ENCODE data around the gene LRP10. TPM values are rescaled to one million over a fixed set of nuclear protein-coding genes. Genes with fewer than 3 reads are reported as not detected.
A peak's percentile ranks its signal among the peaks of the same experiment; 100 is the strongest.

LRP10 gene
- total and polyA plus RNA-seq, 4 donors, result 25.7 to 148 (median 94.0) TPM

DNA sequence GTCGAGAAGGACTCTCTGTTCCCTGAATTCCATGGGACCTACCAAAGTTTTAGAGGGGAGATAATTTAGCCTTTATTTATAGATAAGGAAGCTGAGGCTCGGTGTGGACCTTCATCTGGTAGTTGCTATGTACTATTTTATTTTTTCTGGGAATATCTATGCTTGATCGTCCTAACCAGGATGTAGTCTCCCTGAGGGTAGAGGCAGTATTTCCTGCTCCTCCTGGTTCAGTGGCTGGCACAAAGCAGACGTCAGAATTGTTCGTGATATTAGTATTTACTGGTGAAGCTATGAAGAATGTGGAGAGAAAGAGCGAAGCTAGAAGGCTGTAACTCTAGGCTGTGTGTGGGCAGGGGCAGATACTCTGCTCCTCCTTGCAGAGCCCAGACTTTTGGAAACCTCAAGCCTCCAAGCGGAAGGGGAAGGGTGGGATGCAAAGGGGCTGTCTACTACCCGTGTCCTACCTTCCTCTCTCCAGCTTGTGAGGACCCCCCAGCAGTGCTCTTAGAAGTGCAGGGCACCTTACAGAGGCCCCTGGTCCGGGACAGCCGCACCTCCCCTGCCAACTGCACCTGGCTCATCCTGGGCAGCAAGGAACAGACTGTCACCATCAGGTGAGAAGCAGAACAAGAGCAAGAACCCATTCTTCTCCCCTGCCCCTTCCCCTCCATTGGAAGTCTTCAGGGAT, 1.4 kb downstream of the LRP10 start:
- Histone ChIP-seq H3K4me1 (ENCODE audit: control insufficient read depth in 5 of 5, insufficient read depth in 5 of 5, low read length in 5 of 5) (peaks cover 0 to 10% (median 9%) of the 10 kb centered on the region in 5 donors), H3K4me3 (peak overlapping the region; percentile 92), H3K27me3 (ENCODE audit: control insufficient read depth in 3 of 3, insufficient read depth in 3 of 3, low read length in 2 of 3) (no peaks in the 10 kb centered on the region), H3K36me3 (ENCODE audit: control insufficient read depth in 4 of 4, insufficient read depth in 4 of 4, low read length in 4 of 4) (peaks cover 8 to 40% (median 27%) of the 10 kb centered on the region in 4 donors), H3K27ac (ENCODE audit: low read depth in 1 of 2, low read length in 1 of 2) (peak overlapping the region; percentile 29 to 69), H3K9me3 (ENCODE audit: control insufficient read depth in 4 of 4, insufficient read depth in 3 of 4, low read length in 3 of 4) (no peaks in the 10 kb centered on the region), H3K9ac (ENCODE audit: insufficient read depth in 1 of 2, low read length in 2 of 2) (peak overlapping the region in 1 of 2 donors; percentile 94)
- TF ChIP-seq, protein P1, sequence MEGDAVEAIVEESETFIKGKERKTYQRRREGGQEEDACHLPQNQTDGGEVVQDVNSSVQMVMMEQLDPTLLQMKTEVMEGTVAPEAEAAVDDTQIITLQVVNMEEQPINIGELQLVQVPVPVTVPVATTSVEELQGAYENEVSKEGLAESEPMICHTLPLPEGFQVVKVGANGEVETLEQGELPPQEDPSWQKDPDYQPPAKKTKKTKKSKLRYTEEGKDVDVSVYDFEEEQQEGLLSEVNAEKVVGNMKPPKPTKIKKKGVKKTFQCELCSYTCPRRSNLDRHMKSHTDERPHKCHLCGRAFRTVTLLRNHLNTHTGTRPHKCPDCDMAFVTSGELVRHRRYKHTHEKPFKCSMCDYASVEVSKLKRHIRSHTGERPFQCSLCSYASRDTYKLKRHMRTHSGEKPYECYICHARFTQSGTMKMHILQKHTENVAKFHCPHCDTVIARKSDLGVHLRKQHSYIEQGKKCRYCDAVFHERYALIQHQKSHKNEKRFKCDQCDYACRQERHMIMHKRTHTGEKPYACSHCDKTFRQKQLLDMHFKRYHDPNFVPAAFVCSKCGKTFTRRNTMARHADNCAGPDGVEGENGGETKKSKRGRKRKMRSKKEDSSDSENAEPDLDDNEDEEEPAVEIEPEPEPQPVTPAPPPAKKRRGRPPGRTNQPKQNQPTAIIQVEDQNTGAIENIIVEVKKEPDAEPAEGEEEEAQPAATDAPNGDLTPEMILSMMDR (IDR thresholded peaks at IDR 0.05; ENCODE audit: control extremely low read depth, extremely low read depth), result no peak
- 51 to 64% methylated on average over 10 of the region's 10 CpGs for WGBS, 2 donors
- no peak for ATAC-seq (ENCODE audit: insufficient read depth, low FRiP score)
- DNase-seq, result no peak

DNA sequence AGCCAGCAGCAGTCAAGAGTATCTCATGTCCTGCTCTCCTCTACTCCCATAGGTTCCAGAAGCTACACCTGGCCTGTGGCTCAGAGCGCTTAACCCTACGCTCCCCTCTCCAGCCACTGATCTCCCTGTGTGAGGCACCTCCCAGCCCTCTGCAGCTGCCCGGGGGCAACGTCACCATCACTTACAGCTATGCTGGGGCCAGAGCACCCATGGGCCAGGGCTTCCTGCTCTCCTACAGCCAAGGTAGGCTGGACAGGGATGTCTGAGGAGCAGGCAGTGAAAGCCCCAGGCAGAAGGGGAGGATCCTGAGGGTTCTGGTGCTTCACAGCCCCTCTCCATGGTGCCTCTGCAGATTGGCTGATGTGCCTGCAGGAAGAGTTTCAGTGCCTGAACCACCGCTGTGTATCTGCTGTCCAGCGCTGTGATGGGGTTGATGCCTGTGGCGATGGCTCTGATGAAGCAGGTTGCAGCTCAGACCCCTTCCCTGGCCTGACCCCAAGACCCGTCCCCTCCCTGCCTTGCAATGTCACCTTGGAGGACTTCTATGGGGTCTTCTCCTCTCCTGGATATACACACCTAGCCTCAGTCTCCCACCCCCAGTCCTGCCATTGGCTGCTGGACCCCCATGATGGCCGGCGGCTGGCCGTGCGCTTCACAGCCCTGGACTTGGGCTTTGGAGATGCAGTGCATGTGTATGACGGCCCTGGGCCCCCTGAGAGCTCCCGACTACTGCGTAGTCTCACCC, 3.6 kb downstream of the LRP10 start:
- DNase-seq (no peak), ATAC-seq (ENCODE audit: insufficient read depth, low FRiP score) (no peak)
- no peak overlapping the region for H3K4me3 ChIP-seq
- peaks cover 12 to 55% (median 29%) of the 10 kb centered on the region in 4 donors for H3K36me3 ChIP-seq (ENCODE audit: control insufficient read depth in 4 of 4, insufficient read depth in 4 of 4, low read length in 4 of 4)
- peaks cover 0 to 10% (median 8%) of the 10 kb centered on the region in 5 donors for H3K4me1 ChIP-seq (ENCODE audit: control insufficient read depth in 5 of 5, insufficient read depth in 5 of 5, low read length in 5 of 5)
- H3K9me3 ChIP-seq (ENCODE audit: control insufficient read depth in 4 of 4, insufficient read depth in 3 of 4, low read length in 3 of 4), result no peaks in the 10 kb centered on the region
- TF ChIP-seq, protein P1 (IDR thresholded peaks at IDR 0.05; ENCODE audit: control extremely low read depth, extremely low read depth), result no peak
- H3K27ac ChIP-seq (ENCODE audit: low read depth in 1 of 2, low read length in 1 of 2), result no peak overlapping the region
- 97 to 98% methylated on average over 15 of the region's 15 CpGs for WGBS, 2 donors
- no peaks in the 10 kb centered on the region for H3K27me3 ChIP-seq (ENCODE audit: control insufficient read depth in 3 of 3, insufficient read depth in 3 of 3, low read length in 2 of 3)
- no peak overlapping the region for H3K9ac ChIP-seq (ENCODE audit: insufficient read depth in 1 of 2, low read length in 2 of 2)

DNA sequence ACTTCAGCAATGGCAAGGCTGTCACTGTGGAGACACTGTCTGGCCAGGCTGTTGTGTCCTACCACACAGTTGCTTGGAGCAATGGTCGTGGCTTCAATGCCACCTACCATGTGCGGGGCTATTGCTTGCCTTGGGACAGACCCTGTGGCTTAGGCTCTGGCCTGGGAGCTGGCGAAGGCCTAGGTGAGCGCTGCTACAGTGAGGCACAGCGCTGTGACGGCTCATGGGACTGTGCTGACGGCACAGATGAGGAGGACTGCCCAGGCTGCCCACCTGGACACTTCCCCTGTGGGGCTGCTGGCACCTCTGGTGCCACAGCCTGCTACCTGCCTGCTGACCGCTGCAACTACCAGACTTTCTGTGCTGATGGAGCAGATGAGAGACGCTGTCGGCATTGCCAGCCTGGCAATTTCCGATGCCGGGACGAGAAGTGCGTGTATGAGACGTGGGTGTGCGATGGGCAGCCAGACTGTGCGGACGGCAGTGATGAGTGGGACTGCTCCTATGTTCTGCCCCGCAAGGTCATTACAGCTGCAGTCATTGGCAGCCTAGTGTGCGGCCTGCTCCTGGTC, 4.3 kb downstream of the LRP10 start:
- Histone ChIP-seq H3K4me1 (ENCODE audit: control insufficient read depth in 5 of 5, insufficient read depth in 5 of 5, low read length in 5 of 5) (peaks cover 0 to 8% (median 4%) of the 10 kb centered on the region in 5 donors), H3K27ac (ENCODE audit: low read depth in 1 of 2, low read length in 1 of 2) (no peak overlapping the region), H3K9ac (ENCODE audit: insufficient read depth in 1 of 2, low read length in 2 of 2) (no peak overlapping the region), H3K9me3 (ENCODE audit: control insufficient read depth in 4 of 4, insufficient read depth in 3 of 4, low read length in 3 of 4) (no peaks in the 10 kb centered on the region), H3K27me3 (ENCODE audit: control insufficient read depth in 3 of 3, insufficient read depth in 3 of 3, low read length in 2 of 3) (no peaks in the 10 kb centered on the region), H3K36me3 (ENCODE audit: control insufficient read depth in 4 of 4, insufficient read depth in 4 of 4, low read length in 4 of 4) (peaks cover 12 to 55% (median 29%) of the 10 kb centered on the region in 4 donors), H3K4me3 (no peak overlapping the region)
- no peak for ATAC-seq (ENCODE audit: insufficient read depth, low FRiP score)
- DNase-seq, result no peak
- TF ChIP-seq, protein P1 (IDR thresholded peaks at IDR 0.05; ENCODE audit: control extremely low read depth, extremely low read depth), result no peak
- WGBS, 2 donors, result 97% methylated on average over 20 of the region's 20 CpGs
